Activated CD4-positive, alpha-beta memory T cell treated with anti-CD3 and anti-CD28 coated beads, Interleukin-2, amount 10 ng/mL, durations not matched to agents 7 days and 5 days (primary cell): Measurements from ENCODE around the gene SLC6A20. TPM values are rescaled to one million over a fixed set of nuclear protein-coding genes. Genes with fewer than 3 reads are reported as not detected.

Source experiments
- CTCF ChIA-PET: fragments of 350-600 bp; sonication (Branson Sonifier 250); formaldehyde crosslinking; loops from one replicate; lab custom pipeline; 2021; ENCODE audit warnings: antibody characterized with exemption, inconsistent platforms; lab: Charles Lee
- POLR2A ChIA-PET: fragments of 350-600 bp; sonication (Branson Sonifier 250); formaldehyde crosslinking; loops from one replicate; lab custom pipeline; 2021; ENCODE audit warnings: antibody characterized with exemption; lab: Charles Lee
- DNase-seq: peaks from one replicate; pipeline ENCODE4 v3.0.0-alpha.2; 2020
- H3K27ac Mint-ChIP-seq: one replicate; pipeline ENCODE4 v1.8.0; 2021; ENCODE audit warnings: mild to moderate bottlenecking, mixed read lengths
- H3K27me3 Mint-ChIP-seq: one replicate; pipeline ENCODE4 v1.8.0; 2021; ENCODE audit warnings: mixed read lengths
- H3K36me3 Mint-ChIP-seq: one replicate; pipeline ENCODE4 v1.8.0; 2021; ENCODE audit warnings: low read depth, mixed read lengths
- H3K4me1 Mint-ChIP-seq: one replicate; pipeline ENCODE4 v1.8.0; 2021; ENCODE audit warnings: mixed read lengths
- H3K4me3 Mint-ChIP-seq: one replicate; pipeline ENCODE4 v1.8.0; 2021; ENCODE audit warnings: mild to moderate bottlenecking, mixed read lengths
- H3K9me3 Mint-ChIP-seq: one replicate; pipeline ENCODE4 v1.8.0; 2021; ENCODE audit warnings: mixed read lengths
- total RNA-seq, 2 experiments: library from RNA; stranded (reverse); gene quantifications; one replicate each; pipeline ENCODE4 v1.2.3, GENCODE V29; 2021

SLC6A20 gene
- total RNA-seq, 2 experiments from 2014 or later, result not detected

- Mint-ChIP-seq H3K9me3 (no peaks in the 10 kb centered on the region), H3K4me3 (no peak overlapping the region), H3K27me3 (peaks cover 36% of the 10 kb centered on the region), H3K27ac (no peak overlapping the region), H3K36me3 (no peaks in the 10 kb centered on the region), H3K4me1 (no peaks in the 10 kb centered on the region)
- DNase-seq, result no peak
- CTCF ChIA-PET, result no interaction called here
- POLR2A ChIA-PET, result no interaction called here
Observed at GRCh38 chr3:45783667-45784066, 12.7 kb downstream of the SLC6A20 start.

- no peak for DNase-seq
- ChIA-PET POLR2A (no interaction called here), CTCF (no interaction called here)
- no peaks in the 10 kb centered on the region for H3K36me3 Mint-ChIP-seq
- no peak overlapping the region for H3K27ac Mint-ChIP-seq
- no peak overlapping the region for H3K4me3 Mint-ChIP-seq
- H3K4me1 Mint-ChIP-seq, result no peaks in the 10 kb centered on the region
- peaks cover 30% of the 10 kb centered on the region for H3K27me3 Mint-ChIP-seq
- H3K9me3 Mint-ChIP-seq, result no peaks in the 10 kb centered on the region
Observed at GRCh38 chr3:45782381-45782780, 14.0 kb downstream of the SLC6A20 start.

DNA sequence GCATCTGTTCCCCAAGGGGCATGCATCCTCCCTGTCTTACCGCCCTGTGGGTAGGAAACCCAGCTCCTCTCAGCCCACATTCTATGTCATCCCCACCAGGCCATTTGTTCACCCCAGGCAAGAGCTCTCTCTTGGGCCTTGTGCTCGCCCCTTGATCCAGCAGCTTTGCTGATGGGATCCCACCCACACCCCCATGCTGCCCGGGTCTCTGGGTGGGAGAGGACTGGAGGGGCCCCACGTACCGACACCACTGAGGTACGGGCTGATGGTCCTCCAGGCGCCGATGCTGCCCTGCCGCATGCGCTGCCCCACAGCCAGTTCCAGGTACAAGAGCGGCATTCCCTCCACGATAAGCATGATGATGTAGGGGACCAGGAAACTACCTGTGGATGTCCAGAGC lies 14.5 kb downstream of the SLC6A20 start:
- CTCF ChIA-PET, result no interaction called here
- peak; percentile 5 for DNase-seq
- Mint-ChIP-seq H3K36me3 (no peaks in the 10 kb centered on the region), H3K4me3 (no peak overlapping the region), H3K4me1 (no peaks in the 10 kb centered on the region), H3K27me3 (peaks cover 24% of the 10 kb centered on the region), H3K27ac (no peak overlapping the region), H3K9me3 (no peaks in the 10 kb centered on the region)
- POLR2A ChIA-PET, result no interaction called here

GRCh38 chr3:45781271-45781670 lies 15.1 kb downstream of the SLC6A20 start:
- peaks cover 19% of the 10 kb centered on the region for H3K27me3 Mint-ChIP-seq
- DNase-seq, result peak; percentile 9
- H3K36me3 Mint-ChIP-seq, result no peaks in the 10 kb centered on the region
- no peak overlapping the region for H3K4me3 Mint-ChIP-seq
- CTCF ChIA-PET, result no interaction called here
- no peaks in the 10 kb centered on the region for H3K4me1 Mint-ChIP-seq
- POLR2A ChIA-PET, result no interaction called here
- H3K27ac Mint-ChIP-seq, result no peak overlapping the region
- H3K9me3 Mint-ChIP-seq, result no peaks in the 10 kb centered on the region

DNA sequence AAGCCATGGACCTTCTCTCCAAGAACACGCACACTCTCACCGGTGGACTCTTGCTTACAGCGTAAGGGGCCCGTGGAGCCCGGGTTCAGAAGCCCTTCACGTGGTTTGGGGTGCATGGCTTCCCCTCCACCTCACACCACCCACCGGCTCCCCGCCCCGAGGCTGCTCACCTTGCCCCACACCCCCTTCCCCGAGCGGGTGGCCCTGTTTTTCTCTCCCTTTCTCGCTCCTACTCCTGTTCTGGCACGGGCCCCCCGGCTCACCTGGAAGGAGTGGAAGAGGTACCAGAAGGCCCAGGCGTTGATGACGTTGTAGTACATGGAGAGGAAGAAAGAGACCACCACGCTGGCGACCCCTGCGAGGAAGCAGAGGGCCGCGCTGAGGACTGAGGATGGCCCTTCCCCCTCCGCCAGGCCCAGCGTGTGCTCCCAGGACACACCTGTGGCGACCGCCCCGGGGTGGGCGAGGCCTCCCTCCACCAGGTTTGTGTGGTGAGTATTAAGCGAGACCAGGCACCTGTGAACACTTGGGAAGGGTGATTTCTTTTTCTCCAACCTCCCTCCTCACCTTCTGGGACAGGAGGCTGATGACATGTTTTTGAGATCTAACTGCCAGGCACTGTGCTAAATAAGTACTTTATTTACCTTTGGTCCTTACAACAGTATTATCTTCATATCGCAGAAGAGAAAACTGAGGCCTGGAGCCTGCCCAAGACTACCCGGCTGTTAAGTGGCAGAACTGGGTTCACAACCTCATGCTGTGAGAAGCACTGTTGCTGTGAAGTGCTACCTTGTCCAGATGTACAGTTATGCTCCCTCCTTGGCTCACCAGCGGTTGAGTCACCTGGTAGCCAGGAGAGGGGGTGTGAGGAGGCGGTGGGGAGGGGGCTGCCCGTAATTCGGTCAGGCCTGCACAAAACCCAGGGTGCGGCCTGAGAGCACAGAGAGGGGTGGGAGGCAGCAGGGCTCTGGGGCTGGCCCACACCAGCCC lies 16.3 kb downstream of the SLC6A20 start:
- Mint-ChIP-seq H3K36me3 (no peaks in the 10 kb centered on the region), H3K4me3 (no peak overlapping the region), H3K4me1 (no peaks in the 10 kb centered on the region), H3K27me3 (peaks cover 11% of the 10 kb centered on the region), H3K9me3 (no peaks in the 10 kb centered on the region), H3K27ac (no peak overlapping the region)
- peak; percentile 10 for DNase-seq
- POLR2A ChIA-PET, result no interaction called here
- CTCF ChIA-PET, result no interaction called here

GRCh38 chr3:45778761-45779201 lies 17.6 kb downstream of the SLC6A20 start:
- DNase-seq, result no peak
- POLR2A ChIA-PET, result no interaction called here
- Mint-ChIP-seq H3K4me3 (no peak overlapping the region), H3K27ac (no peak overlapping the region), H3K36me3 (no peaks in the 10 kb centered on the region), H3K4me1 (no peaks in the 10 kb centered on the region), H3K27me3 (peaks cover 11% of the 10 kb centered on the region), H3K9me3 (no peaks in the 10 kb centered on the region)
- CTCF ChIA-PET, result no interaction called here

DNA sequence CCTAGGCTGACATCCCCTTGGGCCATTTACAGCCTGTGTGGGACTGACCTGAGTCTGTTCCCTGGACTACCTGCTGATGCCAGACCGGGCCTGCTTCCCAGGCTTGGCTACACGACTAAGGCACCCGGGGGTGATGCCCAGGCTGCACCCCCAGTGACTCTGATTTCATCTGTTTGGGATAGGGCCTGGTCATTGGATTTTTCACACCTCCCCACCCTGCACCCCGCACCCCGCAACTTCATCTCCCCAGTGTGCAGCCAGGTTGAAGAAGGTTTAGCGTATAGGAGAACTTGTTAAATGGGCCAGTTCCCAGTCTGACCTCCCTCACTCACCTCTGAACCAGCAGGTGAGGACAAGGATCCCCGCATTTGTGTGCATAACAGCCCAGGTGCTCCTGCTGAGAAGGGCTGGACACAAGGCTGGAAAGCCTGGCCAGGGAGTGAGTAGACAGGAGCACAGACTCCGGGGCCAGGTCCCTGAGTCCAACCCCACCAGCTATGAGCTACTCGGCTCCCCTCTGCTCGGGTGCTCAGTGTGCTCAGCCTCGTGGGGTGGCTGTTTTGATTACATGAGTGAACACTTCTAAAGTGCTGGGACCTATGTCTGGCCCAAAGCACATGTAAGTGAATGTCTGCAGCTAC lies 18.5 kb downstream of the SLC6A20 start:
- Mint-ChIP-seq H3K4me3 (no peak overlapping the region), H3K36me3 (no peaks in the 10 kb centered on the region), H3K27ac (no peak overlapping the region), H3K4me1 (peaks cover 8% of the 10 kb centered on the region), H3K9me3 (no peaks in the 10 kb centered on the region), H3K27me3 (peaks cover 16% of the 10 kb centered on the region)
- ChIA-PET POLR2A (no interaction called here), CTCF (no interaction called here)
- no peak for DNase-seq

DNA sequence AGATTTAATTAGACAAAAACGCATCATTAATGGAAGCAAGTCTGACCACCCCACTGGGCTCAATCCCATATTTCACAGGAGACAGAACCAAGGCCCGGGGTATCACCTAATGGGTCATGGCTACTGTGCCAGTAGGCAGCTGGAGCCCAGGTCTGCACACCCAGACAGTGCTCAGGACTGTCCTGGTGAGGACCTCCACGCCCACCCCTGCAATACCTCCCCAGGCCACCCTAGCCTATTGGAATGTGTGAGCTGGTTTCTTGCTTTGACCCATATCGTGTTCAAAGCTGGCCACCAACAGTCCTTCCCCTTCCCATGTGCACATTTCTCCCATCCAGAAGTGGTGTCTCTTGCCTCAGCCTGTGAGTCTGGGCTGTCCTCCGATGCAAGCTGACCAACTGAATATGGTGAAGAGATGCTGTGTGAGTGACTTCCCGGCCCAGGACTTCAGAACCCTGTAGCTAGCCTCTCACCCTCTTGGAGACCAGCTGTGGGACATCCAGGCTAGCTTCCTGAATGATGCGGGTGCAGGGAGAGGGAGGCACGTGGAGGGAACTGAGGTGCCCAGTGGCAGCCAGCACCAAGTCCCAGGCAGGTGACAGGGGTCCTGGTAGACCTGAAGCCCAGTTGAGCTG lies 19.1 kb downstream of the SLC6A20 start:
- ChIA-PET POLR2A (no interaction called here), CTCF (no interaction called here)
- H3K27ac Mint-ChIP-seq, result no peak overlapping the region
- no peak for DNase-seq
- H3K36me3 Mint-ChIP-seq, result no peaks in the 10 kb centered on the region
- H3K9me3 Mint-ChIP-seq, result no peaks in the 10 kb centered on the region
- no peak overlapping the region for H3K4me3 Mint-ChIP-seq
- H3K4me1 Mint-ChIP-seq, result peaks cover 14% of the 10 kb centered on the region
- peaks cover 18% of the 10 kb centered on the region for H3K27me3 Mint-ChIP-seq

- ChIA-PET CTCF (no interaction called here), POLR2A (no interaction called here)
- DNase-seq, result no peak
- Mint-ChIP-seq H3K9me3 (no peaks in the 10 kb centered on the region), H3K27ac (no peak overlapping the region), H3K36me3 (no peaks in the 10 kb centered on the region), H3K4me1 (peaks cover 20% of the 10 kb centered on the region), H3K27me3 (peaks cover 22% of the 10 kb centered on the region), H3K4me3 (no peak overlapping the region)
Observed at GRCh38 chr3:45776611-45777010, 19.7 kb downstream of the SLC6A20 start.

GRCh38 chr3:45776301-45776595 lies 20.1 kb downstream of the SLC6A20 start:
- Mint-ChIP-seq H3K27ac (no peak overlapping the region), H3K9me3 (no peaks in the 10 kb centered on the region), H3K4me3 (no peak overlapping the region), H3K36me3 (no peaks in the 10 kb centered on the region), H3K27me3 (peaks cover 23% of the 10 kb centered on the region), H3K4me1 (peaks cover 21% of the 10 kb centered on the region)
- POLR2A ChIA-PET, result no interaction called here
- CTCF ChIA-PET, result no interaction called here
- DNase-seq, result no peak

DNA sequence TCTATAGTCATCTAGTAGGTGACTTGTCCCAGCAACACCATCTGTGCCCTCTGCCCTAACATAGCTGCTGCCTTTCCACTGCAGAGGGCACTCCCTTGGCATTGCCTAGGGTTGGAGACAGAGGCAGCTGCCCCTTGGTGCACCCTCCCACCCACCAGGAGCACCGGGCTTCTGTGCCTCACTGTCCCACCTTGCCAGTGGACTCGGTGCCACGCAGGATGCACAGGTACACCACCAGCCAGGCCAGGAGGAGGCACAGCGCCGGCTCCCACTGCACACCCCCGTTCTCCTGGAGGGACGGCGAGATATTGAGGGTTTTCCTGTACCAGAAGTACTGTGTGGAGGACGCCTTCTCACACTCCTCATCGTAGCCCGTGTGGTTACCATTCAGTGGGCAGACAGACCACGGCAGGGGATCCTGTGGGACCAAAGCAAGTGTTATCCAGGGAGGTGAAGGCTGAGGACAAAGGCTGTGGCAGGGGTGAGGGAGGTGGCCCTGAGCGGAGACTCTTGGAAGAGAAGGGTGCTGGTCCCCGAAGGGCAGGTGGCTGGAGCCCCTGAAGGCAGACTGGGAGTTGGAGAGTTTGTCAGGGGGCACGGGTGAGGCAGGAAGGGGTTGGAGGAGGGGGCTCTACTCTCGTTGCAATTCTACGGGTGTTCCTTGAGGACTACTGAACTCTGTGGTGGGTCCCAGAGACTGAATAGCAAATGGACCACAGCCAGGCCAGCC lies 20.6 kb downstream of the SLC6A20 start:
- Mint-ChIP-seq H3K4me3 (no peak overlapping the region), H3K9me3 (no peaks in the 10 kb centered on the region), H3K36me3 (no peaks in the 10 kb centered on the region), H3K27me3 (peaks cover 23% of the 10 kb centered on the region), H3K27ac (no peak overlapping the region), H3K4me1 (peaks cover 21% of the 10 kb centered on the region)
- no peak for DNase-seq
- ChIA-PET CTCF (no interaction called here), POLR2A (no interaction called here)

GRCh38 chr3:45774581-45775521 lies 21.5 kb downstream of the SLC6A20 start:
- POLR2A ChIA-PET, result no interaction called here
- no peak overlapping the region for H3K27ac Mint-ChIP-seq
- H3K27me3 Mint-ChIP-seq, result peaks cover 31% of the 10 kb centered on the region
- no peak overlapping the region for H3K4me3 Mint-ChIP-seq
- CTCF ChIA-PET, result interaction anchor here (1.4 kb wide), 1 partner anchor 43 kb away, joined by 5 read pairs; no protein-coding TSS in a partner anchor
- H3K9me3 Mint-ChIP-seq, result no peaks in the 10 kb centered on the region
- H3K4me1 Mint-ChIP-seq, result peaks cover 21% of the 10 kb centered on the region
- DNase-seq, result no peak
- no peaks in the 10 kb centered on the region for H3K36me3 Mint-ChIP-seq
